ENCODE results near the gene KCNIP1. TPM values are rescaled to one million over a fixed set of nuclear protein-coding genes. Genes with fewer than 3 reads are reported as not detected.

Gene KCNIP1
- total RNA-seq, 2 experiments from 2014 or later: not detected

- Mint-ChIP-seq H3K9me3 (ENCODE audit: insufficient read depth) (no peaks in the 10 kb centered on the region), H3K27ac (no peak overlapping the region), H3K27me3 (ENCODE audit: low read depth) (peaks cover 33% of the 10 kb centered on the region), H3K4me3 (no peak overlapping the region), H3K4me1 (ENCODE audit: low read depth) (no peaks in the 10 kb centered on the region), H3K36me3 (ENCODE audit: low read depth) (no peaks in the 10 kb centered on the region)
- ATAC-seq (no peak), DNase-seq (no peak)
- ChIA-PET POLR2A (no interaction called here), CTCF (no interaction called here)
Measured at GRCh38 chr5:170565072-170565471, 61.3 kb downstream of the KCNIP1 start.

GRCh38 chr5:170569101-170569500, 65.3 kb downstream of the KCNIP1 start:
- H3K27ac Mint-ChIP-seq: no peak overlapping the region
- ChIA-PET CTCF (interaction anchor here (1.5 kb wide), 1 partner anchor 134 kb away, joined by 4 read pairs; no protein-coding TSS in a partner anchor), POLR2A (no interaction called here)
- peaks cover 36% of the 10 kb centered on the region for H3K27me3 Mint-ChIP-seq (ENCODE audit: low read depth)
- DNase-seq: no peak
- no peaks in the 10 kb centered on the region for H3K9me3 Mint-ChIP-seq (ENCODE audit: insufficient read depth)
- no peak for ATAC-seq
- peaks cover 10% of the 10 kb centered on the region for H3K4me1 Mint-ChIP-seq (ENCODE audit: low read depth)
- H3K4me3 Mint-ChIP-seq: no peak overlapping the region
- no peaks in the 10 kb centered on the region for H3K36me3 Mint-ChIP-seq (ENCODE audit: low read depth)

DNA sequence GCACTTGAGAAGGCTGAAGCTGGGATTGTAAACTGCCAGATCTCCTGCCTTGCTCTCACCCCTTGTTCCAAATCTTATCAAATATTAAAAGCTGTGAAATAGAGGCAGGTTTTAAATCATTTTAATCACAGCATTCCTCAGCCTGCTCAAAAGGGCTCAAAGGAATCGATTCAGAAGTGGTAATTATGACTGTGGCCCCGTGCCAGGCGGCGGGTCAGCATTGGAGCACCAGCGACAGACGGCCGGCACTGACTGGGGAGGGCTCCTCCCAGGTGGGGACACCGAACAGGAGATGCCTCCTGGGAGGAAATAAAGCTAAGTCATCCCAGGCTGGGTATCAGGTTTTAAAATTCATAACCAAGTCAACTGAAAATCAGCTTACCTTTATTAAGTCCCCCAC, 66.7 kb downstream of the KCNIP1 start:
- peaks cover 37% of the 10 kb centered on the region for H3K27me3 Mint-ChIP-seq (ENCODE audit: low read depth)
- DNase-seq (no peak), ATAC-seq (no peak)
- no peak overlapping the region for H3K4me3 Mint-ChIP-seq
- CTCF ChIA-PET: no interaction called here
- POLR2A ChIA-PET: no interaction called here
- no peaks in the 10 kb centered on the region for H3K36me3 Mint-ChIP-seq (ENCODE audit: low read depth)
- H3K9me3 Mint-ChIP-seq (ENCODE audit: insufficient read depth): no peaks in the 10 kb centered on the region
- H3K27ac Mint-ChIP-seq: no peak overlapping the region
- peaks cover 10% of the 10 kb centered on the region for H3K4me1 Mint-ChIP-seq (ENCODE audit: low read depth)

DNA sequence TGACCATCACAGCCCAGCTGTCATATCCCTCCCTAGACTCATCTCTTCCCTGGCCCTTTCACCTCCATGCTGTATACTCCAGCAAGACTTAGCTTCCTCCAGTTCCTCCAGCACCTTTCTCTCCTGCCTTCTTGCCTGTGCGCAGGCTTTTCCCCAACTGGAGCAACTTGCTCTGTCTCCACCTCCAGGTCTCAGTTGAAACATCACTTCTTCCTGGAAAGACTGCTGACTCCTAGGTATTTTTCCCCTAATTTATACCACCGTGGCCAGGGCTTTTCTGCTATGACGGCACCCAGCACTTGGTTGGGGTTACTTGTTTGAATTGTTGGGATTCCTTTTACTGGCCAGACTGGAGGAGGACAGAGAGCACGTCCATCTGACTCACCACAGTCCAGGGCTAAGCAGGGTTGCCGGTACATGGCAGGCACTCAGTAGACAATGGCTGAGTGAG, 67.5 kb downstream of the KCNIP1 start:
- CTCF ChIA-PET: no interaction called here
- POLR2A ChIA-PET: no interaction called here
- Mint-ChIP-seq H3K27me3 (ENCODE audit: low read depth) (peaks cover 36% of the 10 kb centered on the region), H3K9me3 (ENCODE audit: insufficient read depth) (no peaks in the 10 kb centered on the region), H3K36me3 (ENCODE audit: low read depth) (no peaks in the 10 kb centered on the region), H3K4me1 (ENCODE audit: low read depth) (peaks cover 10% of the 10 kb centered on the region), H3K4me3 (no peak overlapping the region), H3K27ac (no peak overlapping the region)
- DNase-seq: no peak
- ATAC-seq: no peak

DNA sequence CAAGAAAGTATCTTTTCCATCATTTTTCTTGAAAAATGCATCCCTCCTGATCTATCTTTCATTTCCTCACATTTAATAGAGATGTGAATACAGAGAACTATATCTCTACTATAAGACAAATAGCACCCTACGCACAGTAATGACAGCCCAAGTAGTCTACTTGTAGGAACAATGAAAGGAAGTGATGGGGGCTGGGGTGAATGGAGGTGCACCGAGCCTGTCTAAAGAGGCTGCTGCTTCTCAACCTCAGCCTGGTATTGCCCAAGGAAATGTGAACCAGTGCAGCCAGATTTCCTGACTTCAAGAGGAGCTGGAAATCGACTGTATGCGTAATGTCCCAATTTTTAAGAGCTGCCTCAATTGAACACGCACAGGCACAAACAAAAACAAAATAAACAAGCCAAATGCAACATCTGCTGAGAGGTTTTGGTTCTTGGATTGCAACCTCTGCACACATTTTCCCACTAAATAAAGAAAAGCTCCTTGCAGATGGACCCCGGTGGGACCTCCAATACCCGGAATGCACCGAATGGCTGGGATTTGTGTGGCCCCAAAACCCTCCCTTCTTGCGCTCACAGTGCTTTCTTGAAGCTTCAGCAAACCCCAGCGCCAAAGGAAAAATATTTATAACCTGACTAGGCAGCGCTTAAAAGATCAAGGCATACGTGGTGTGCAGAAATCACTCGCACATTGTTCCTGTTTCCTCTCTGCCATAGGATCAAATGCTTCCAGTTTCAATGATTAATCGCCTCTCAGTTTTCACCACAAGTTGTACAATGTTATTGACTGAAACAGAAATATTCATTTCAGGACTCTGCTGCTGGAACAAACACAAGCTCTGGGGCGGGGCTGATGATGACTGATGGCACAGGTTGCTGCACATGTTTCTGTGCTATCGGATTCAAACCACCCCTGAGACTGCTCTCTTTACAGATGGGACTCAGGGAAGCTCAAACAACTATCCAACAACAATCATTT, 68.3 kb downstream of the KCNIP1 start:
- Mint-ChIP-seq H3K27ac (no peak overlapping the region), H3K4me3 (no peak overlapping the region), H3K36me3 (ENCODE audit: low read depth) (no peaks in the 10 kb centered on the region), H3K27me3 (ENCODE audit: low read depth) (peaks cover 35% of the 10 kb centered on the region), H3K9me3 (ENCODE audit: insufficient read depth) (no peaks in the 10 kb centered on the region), H3K4me1 (ENCODE audit: low read depth) (peaks cover 10% of the 10 kb centered on the region)
- CTCF ChIA-PET: no interaction called here
- ATAC-seq: no peak
- POLR2A ChIA-PET: no interaction called here
- peak; percentile 26 for DNase-seq

DNA sequence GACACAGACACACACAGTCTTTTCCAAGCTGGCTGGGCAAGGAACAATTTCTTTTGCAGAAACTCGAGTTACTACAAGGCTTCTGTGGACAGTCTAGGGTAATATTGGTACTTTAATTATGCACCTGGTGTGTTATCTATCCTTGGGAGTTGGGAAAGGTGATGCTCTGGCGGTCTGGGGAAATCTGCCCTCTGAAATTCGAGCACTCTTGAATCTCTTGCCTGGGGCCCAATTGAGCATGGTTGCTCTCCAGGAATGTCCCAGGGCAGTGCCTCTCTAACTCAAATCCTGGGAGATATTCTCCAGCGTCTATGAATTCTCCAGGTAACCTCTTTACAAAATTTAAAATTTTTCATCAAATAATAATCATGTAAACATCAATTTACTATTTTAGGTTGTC, 69.3 kb downstream of the KCNIP1 start:
- CTCF ChIA-PET: no interaction called here

GRCh38 chr5:170573660-170574059, 69.8 kb downstream of the KCNIP1 start:
- Mint-ChIP-seq H3K4me3 (no peak overlapping the region), H3K9me3 (ENCODE audit: insufficient read depth) (no peaks in the 10 kb centered on the region), H3K36me3 (ENCODE audit: low read depth) (no peaks in the 10 kb centered on the region), H3K4me1 (ENCODE audit: low read depth) (peaks cover 10% of the 10 kb centered on the region), H3K27me3 (ENCODE audit: low read depth) (peaks cover 32% of the 10 kb centered on the region), H3K27ac (no peak overlapping the region)
- POLR2A ChIA-PET: interaction anchor here (0.6 kb wide), 1 partner anchor 9 kb away, joined by 3 read pairs; no protein-coding TSS in a partner anchor
- CTCF ChIA-PET: interaction anchor here (0.9 kb wide), 1 partner anchor 138 kb away, joined by 3 read pairs; no protein-coding TSS in a partner anchor
- DNase-seq: no peak
- ATAC-seq: no peak

More for the DNA sequence above, 69.3 kb downstream of the KCNIP1 start:
- H3K4me1 Mint-ChIP-seq (ENCODE audit: low read depth): peaks cover 10% of the 10 kb centered on the region
- H3K9me3 Mint-ChIP-seq (ENCODE audit: insufficient read depth): no peaks in the 10 kb centered on the region
- ATAC-seq (no peak), DNase-seq (no peak)
- no peak overlapping the region for H3K4me3 Mint-ChIP-seq
- no peak overlapping the region for H3K27ac Mint-ChIP-seq
- peaks cover 32% of the 10 kb centered on the region for H3K27me3 Mint-ChIP-seq (ENCODE audit: low read depth)
- no peaks in the 10 kb centered on the region for H3K36me3 Mint-ChIP-seq (ENCODE audit: low read depth)
- POLR2A ChIA-PET: interaction anchor here (0.6 kb wide), 1 partner anchor 9 kb away, joined by 3 read pairs; no protein-coding TSS in a partner anchor

DNA sequence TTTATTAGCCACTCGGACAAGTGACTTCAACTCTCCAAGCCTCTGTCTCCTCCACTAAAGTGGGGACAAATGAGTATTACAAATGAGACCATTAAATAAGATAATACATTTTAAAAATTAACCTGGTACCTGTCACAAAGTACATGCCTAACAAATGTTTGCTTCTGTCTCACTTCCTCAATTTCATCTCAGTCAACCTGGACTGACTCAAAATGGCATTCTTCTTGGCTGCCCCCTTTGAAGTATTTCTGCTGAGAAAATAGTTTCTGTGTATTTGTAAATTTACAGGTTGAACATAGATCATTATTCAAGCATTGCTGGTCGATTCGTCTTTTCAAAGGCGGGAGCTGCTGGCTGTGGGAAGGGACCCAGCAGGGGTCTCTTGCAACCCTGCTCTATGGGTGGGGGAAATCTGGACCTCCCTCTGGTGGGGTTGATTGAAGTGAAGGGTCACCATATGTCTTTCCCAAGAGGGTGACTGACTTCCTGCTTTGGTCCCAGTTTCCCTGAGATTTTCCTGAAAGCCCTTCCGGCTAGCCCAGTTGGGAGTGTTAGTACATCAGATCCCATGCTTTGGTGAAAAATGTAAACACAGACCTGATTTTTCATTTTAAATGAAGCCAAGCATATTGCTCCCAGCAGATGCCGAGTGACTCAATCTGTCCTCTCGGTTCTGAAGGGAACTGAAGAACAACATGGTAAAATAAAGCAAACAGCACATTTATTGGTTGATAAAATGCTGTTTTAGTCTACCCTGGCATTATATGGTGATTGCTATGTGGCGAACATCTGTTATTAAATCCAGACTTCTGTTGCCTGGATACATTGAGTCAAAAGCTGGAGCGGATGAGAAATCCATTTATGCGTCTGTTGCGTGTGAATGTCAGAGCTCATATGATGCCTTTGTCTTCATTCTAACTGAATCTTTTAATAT, 73.0 kb downstream of the KCNIP1 start:
- CTCF ChIA-PET: no interaction called here

GRCh38 chr5:170579601-170580000, 75.8 kb downstream of the KCNIP1 start:
- ChIA-PET CTCF (no interaction called here), POLR2A (no interaction called here)
- H3K4me3 Mint-ChIP-seq: no peak overlapping the region
- H3K27me3 Mint-ChIP-seq (ENCODE audit: low read depth): peaks cover 20% of the 10 kb centered on the region
- no peaks in the 10 kb centered on the region for H3K9me3 Mint-ChIP-seq (ENCODE audit: insufficient read depth)
- H3K36me3 Mint-ChIP-seq (ENCODE audit: low read depth): no peaks in the 10 kb centered on the region
- H3K27ac Mint-ChIP-seq: no peak overlapping the region
- H3K4me1 Mint-ChIP-seq (ENCODE audit: low read depth): no peaks in the 10 kb centered on the region
- ATAC-seq (no peak), DNase-seq (no peak)

More for the DNA sequence above, 73.0 kb downstream of the KCNIP1 start:
- ATAC-seq (no peak), DNase-seq (no peak)
- Mint-ChIP-seq H3K27me3 (ENCODE audit: low read depth) (peaks cover 21% of the 10 kb centered on the region), H3K9me3 (ENCODE audit: insufficient read depth) (no peaks in the 10 kb centered on the region), H3K4me3 (no peak overlapping the region), H3K27ac (no peak overlapping the region), H3K36me3 (ENCODE audit: low read depth) (no peaks in the 10 kb centered on the region), H3K4me1 (ENCODE audit: low read depth) (peaks cover 9% of the 10 kb centered on the region)
- POLR2A ChIA-PET: no interaction called here

GRCh38 chr5:170581211-170581610, 77.4 kb downstream of the KCNIP1 start:
- DNase-seq: no peak
- no peak for ATAC-seq
- CTCF ChIA-PET: no interaction called here
- Mint-ChIP-seq H3K4me1 (ENCODE audit: low read depth) (no peaks in the 10 kb centered on the region), H3K4me3 (no peak overlapping the region), H3K27ac (no peak overlapping the region), H3K27me3 (ENCODE audit: low read depth) (peaks cover 13% of the 10 kb centered on the region), H3K9me3 (ENCODE audit: insufficient read depth) (no peaks in the 10 kb centered on the region), H3K36me3 (ENCODE audit: low read depth) (no peaks in the 10 kb centered on the region)
- POLR2A ChIA-PET: no interaction called here

- ATAC-seq (no peak), DNase-seq (no peak)
- peaks cover 15% of the 10 kb centered on the region for H3K27me3 Mint-ChIP-seq (ENCODE audit: low read depth)
- H3K9me3 Mint-ChIP-seq (ENCODE audit: insufficient read depth): no peaks in the 10 kb centered on the region
- H3K36me3 Mint-ChIP-seq (ENCODE audit: low read depth): no peaks in the 10 kb centered on the region
- H3K27ac Mint-ChIP-seq: no peak overlapping the region
- ChIA-PET POLR2A (no interaction called here), CTCF (interaction anchor here (1.1 kb wide), 1 partner anchor 13 kb away, joined by 3 read pairs; no protein-coding TSS in a partner anchor)
- H3K4me3 Mint-ChIP-seq: no peak overlapping the region
- no peaks in the 10 kb centered on the region for H3K4me1 Mint-ChIP-seq (ENCODE audit: low read depth)
Measured at GRCh38 chr5:170582644-170583330, 79.0 kb downstream of the KCNIP1 start.

All from activated CD8-positive, alpha-beta T cell treated with anti-CD3 and anti-CD28 coated beads, Interleukin-2, amount 10 ng/mL, durations not matched to agents 7 days and 5 days (primary cell).